Neutrophil (primary cell): ENCODE results near the gene MLXIP.

Source experiments
- H3K27ac ChIP-seq: fragments of 200-600 bp; sonication (generic); 2 replicates; pipeline ENCODE4 v1.5.1; 2016; ENCODE audit warnings: mild to moderate bottlenecking, moderate library complexity
- H3K27me3 ChIP-seq: fragments of 200-600 bp; sonication (generic); 2 replicates; pipeline ENCODE4 v1.6.0; 2016; ENCODE audit warnings: mild to moderate bottlenecking
- H3K36me3 ChIP-seq: fragments of 200-600 bp; sonication (generic); 2 replicates; pipeline ENCODE4 v1.5.1; 2017
- H3K4me1 ChIP-seq, 2 experiments: fragments of 200-600 bp in 1 of 2; sonication (generic) in 1 of 2; 1 replicate in 1 of 2; 2 replicates in 1 of 2; pipeline versions ENCODE4 v1.5.1 to v1.6.1; 2013 to 2016; ENCODE audit warnings: low read depth in 1 of 2, low read length in 1 of 2, mild to moderate bottlenecking in 1 of 2, moderate library complexity in 1 of 2; ENCODE audit not compliant: control insufficient read depth in 1 of 2, insufficient read depth in 1 of 2
- H3K4me3 ChIP-seq, 2 experiments: fragments of 200-600 bp in 1 of 2; sonication (generic) in 1 of 2; 1 replicate in 1 of 2; 2 replicates in 1 of 2; pipeline ENCODE4 v1.5.1; 2013 to 2016; ENCODE audit warnings: low read depth in 1 of 2, low read length in 1 of 2, mild to moderate bottlenecking in 1 of 2, moderate library complexity in 1 of 2
- H3K9me3 ChIP-seq: fragments of 200-600 bp; sonication (generic); 2 replicates; pipeline ENCODE4 v1.5.1; 2016
- TF ChIP-seq, protein P1 (sequence below): fragments of 200-600 bp; sonication (generic); IDR thresholded peaks from 2 replicates; pipeline ENCODE4 v1.5.1; 2016; ENCODE audit warnings: antibody characterized with exemption

The MLXIP gene

GRCh38 chr12:122147514-122148290 is 69.1 kb downstream of the MLXIP start:
- no peak overlapping the region for H3K4me3 ChIP-seq
- H3K27ac ChIP-seq = no peak overlapping the region
- H3K4me1 ChIP-seq = no peaks in the 10 kb centered on the region

GRCh38 chr12:122148657-122149056 is 70.1 kb downstream of the MLXIP start:
- Histone ChIP-seq H3K36me3 (peaks cover 3% of the 10 kb centered on the region), H3K4me3 (no peak overlapping the region), H3K4me1 (no peaks in the 10 kb centered on the region), H3K9me3 (no peaks in the 10 kb centered on the region), H3K27me3 (peaks cover 2% of the 10 kb centered on the region), H3K27ac (no peak overlapping the region)
- TF ChIP-seq, protein P1, sequence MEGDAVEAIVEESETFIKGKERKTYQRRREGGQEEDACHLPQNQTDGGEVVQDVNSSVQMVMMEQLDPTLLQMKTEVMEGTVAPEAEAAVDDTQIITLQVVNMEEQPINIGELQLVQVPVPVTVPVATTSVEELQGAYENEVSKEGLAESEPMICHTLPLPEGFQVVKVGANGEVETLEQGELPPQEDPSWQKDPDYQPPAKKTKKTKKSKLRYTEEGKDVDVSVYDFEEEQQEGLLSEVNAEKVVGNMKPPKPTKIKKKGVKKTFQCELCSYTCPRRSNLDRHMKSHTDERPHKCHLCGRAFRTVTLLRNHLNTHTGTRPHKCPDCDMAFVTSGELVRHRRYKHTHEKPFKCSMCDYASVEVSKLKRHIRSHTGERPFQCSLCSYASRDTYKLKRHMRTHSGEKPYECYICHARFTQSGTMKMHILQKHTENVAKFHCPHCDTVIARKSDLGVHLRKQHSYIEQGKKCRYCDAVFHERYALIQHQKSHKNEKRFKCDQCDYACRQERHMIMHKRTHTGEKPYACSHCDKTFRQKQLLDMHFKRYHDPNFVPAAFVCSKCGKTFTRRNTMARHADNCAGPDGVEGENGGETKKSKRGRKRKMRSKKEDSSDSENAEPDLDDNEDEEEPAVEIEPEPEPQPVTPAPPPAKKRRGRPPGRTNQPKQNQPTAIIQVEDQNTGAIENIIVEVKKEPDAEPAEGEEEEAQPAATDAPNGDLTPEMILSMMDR = no peak

More at GRCh38 chr12:122147514-122148290, 69.1 kb downstream of the MLXIP start:
- TF ChIP-seq, protein P1 = no peak
- H3K27me3 ChIP-seq = peaks cover under 1% of the 10 kb centered on the region
- no peaks in the 10 kb centered on the region for H3K9me3 ChIP-seq
- H3K36me3 ChIP-seq = peaks cover 12% of the 10 kb centered on the region

- Histone ChIP-seq H3K36me3 (no peaks in the 10 kb centered on the region), H3K27me3 (peaks cover 2% of the 10 kb centered on the region), H3K27ac (no peak overlapping the region), H3K4me3 (no peak overlapping the region), H3K4me1 (no peaks in the 10 kb centered on the region), H3K9me3 (no peaks in the 10 kb centered on the region)
- TF ChIP-seq, protein P1 = no peak
Measured at GRCh38 chr12:122150127-122150681, 71.6 kb downstream of the MLXIP start.

- no peaks in the 10 kb centered on the region for H3K9me3 ChIP-seq
- H3K27ac ChIP-seq = no peak overlapping the region
- TF ChIP-seq, protein P1 = no peak
- H3K4me3 ChIP-seq = no peak overlapping the region
- H3K36me3 ChIP-seq = no peaks in the 10 kb centered on the region
- H3K27me3 ChIP-seq = peaks cover 2% of the 10 kb centered on the region
- H3K4me1 ChIP-seq = no peaks in the 10 kb centered on the region
Measured at GRCh38 chr12:122152754-122153153, 74.2 kb downstream of the MLXIP start.

DNA sequence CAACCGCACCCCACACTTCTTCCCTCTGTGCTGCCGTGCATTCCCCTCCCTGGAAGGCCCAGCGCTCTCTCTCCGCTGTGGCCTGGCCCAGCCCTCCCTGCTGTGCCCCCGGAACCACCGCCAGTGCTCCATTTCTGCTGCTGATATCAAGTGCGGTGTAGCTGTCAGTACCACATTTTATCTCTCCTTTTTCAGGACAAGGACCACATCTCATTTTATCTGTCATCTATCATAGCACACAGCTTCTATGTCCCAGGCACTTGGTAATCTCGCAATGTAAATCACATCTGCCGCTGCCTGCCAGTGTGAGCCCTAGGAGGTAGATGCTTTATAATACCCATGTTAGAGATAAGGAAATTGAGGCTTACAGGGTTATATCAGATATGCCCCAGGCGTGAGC is 77.1 kb downstream of the MLXIP start:
- H3K27ac ChIP-seq = no peak overlapping the region
- H3K27me3 ChIP-seq = peaks cover 2% of the 10 kb centered on the region
- TF ChIP-seq, protein P1 = no peak
- H3K4me1 ChIP-seq = no peaks in the 10 kb centered on the region
- no peaks in the 10 kb centered on the region for H3K9me3 ChIP-seq
- H3K36me3 ChIP-seq = no peaks in the 10 kb centered on the region
- no peak overlapping the region for H3K4me3 ChIP-seq
